HepG2 (cell line): ENCODE results near the gene SRCIN1. TPM values are rescaled to one million over a fixed set of nuclear protein-coding genes. Genes with fewer than 3 reads are reported as not detected.

Experiments used
- ATAC-seq: fragments of 200-7000 bp; cut with Tn5 transposase; 3 replicates; pipeline ENCODE4 v1.9.1; 2020; ENCODE audit warnings: mild to moderate bottlenecking, moderate library complexity
- BruUV-seq: library from RNA; stranded (reverse); fragments of 400-500 nt; replicated peaks from 2 replicates; lab custom pipeline; 2021; lab: Mats Ljungman, UMichigan
- CTCF ChIA-PET: fragments of 300-600 bp; formaldehyde crosslinking; extraction: SDS; loops from one replicate; lab custom pipeline; 2021; ENCODE audit warnings: low total read pairs, inconsistent platforms, low intra/inter-chr PET ratio; lab: Yijun Ruan, JAX
- POLR2A ChIA-PET: fragments of 350-600 bp; sonication (Branson Sonifier 250); formaldehyde crosslinking; loops from one replicate; lab custom pipeline; 2020; ENCODE audit warnings: antibody characterized with exemption, inconsistent platforms; lab: Yijun Ruan, JAX
- DNase-seq: peaks from one replicate; pipeline ENCODE4 v3.0.0-alpha.2; 2015; ENCODE audit warnings: low spot score
- FAIRE-seq: peaks from 3 replicates; lab custom pipeline; 2011; peaks lifted over from hg19 to GRCh38; lab: Jason Lieb, UNC
- H2AFZ ChIP-seq: one replicate; pipeline ENCODE4 v1.6.1; 2011; ENCODE audit warnings: low read length, inconsistent platforms
- H3K27ac ChIP-seq: fragments of 300-600 bp; 3 replicates; pipeline ENCODE4 v1.8.0; 2011; ENCODE audit warnings: mixed run types, mild to moderate bottlenecking, mixed read lengths, low read length, inconsistent platforms; ENCODE audit not compliant: insufficient read depth; ENCODE audit errors: extremely low read length
- H3K27me3 ChIP-seq, 2 experiments: fragments of 200-600 bp in 1 of 2; 2 replicates in 1 of 2; 3 replicates in 1 of 2; pipeline versions ENCODE4 v1.6.0 to v1.8.0; 2011; ENCODE audit warnings: low read length in 2 of 2, mild to moderate bottlenecking in 2 of 2, moderate library complexity in 2 of 2, inconsistent platforms in 1 of 2; ENCODE audit not compliant: insufficient read depth in 2 of 2, control insufficient read depth in 1 of 2
- H3K36me3 ChIP-seq, 2 experiments: fragments of 200-600 bp in 1 of 2; replicated peaks in 1 of 2; 2 replicates in 1 of 2; 3 replicates in 1 of 2; pipeline versions ENCODE4 v1.5.1 to v1.8.0; 2011; ENCODE audit warnings: low read length in 2 of 2, inconsistent platforms in 1 of 2; ENCODE audit not compliant: insufficient read depth in 2 of 2, control insufficient read depth in 1 of 2
- H3K4me1 ChIP-seq: 2 replicates; pipeline ENCODE4 v1.5.1; 2012; ENCODE audit warnings: low read length, inconsistent platforms; ENCODE audit not compliant: insufficient read depth
- H3K4me2 ChIP-seq: 2 replicates; pipeline ENCODE4 v1.6.0; 2011; ENCODE audit warnings: low read depth, low read length, inconsistent platforms
- H3K4me3 ChIP-seq, 3 experiments: fragments of 200-600 bp in 1 of 3; sonication (generic), shearing (Covaris generic) in 1 of 3; replicated peaks in 1 of 3; 2 replicates each; pipeline ENCODE4 v1.5.1; 2011 to 2016; ENCODE audit warnings: low read length in 3 of 3, inconsistent platforms in 2 of 3, low read depth in 2 of 3, mild to moderate bottlenecking in 2 of 3, control low read depth in 1 of 3, mixed read lengths in 1 of 3; ENCODE audit not compliant: insufficient read depth in 1 of 3
- H3K79me2 ChIP-seq: one replicate; pipeline ENCODE4 v1.6.1; 2011; ENCODE audit warnings: low read length, inconsistent platforms; ENCODE audit not compliant: insufficient read depth
- H3K9ac ChIP-seq: 2 replicates; pipeline ENCODE4 v1.6.0; 2011; ENCODE audit warnings: mild to moderate bottlenecking, low read depth, low read length, inconsistent platforms; ENCODE audit not compliant: insufficient read depth
- H3K9me3 ChIP-seq: 2 replicates; pipeline ENCODE4 v1.5.1; 2012; ENCODE audit warnings: mild to moderate bottlenecking, low read length
- H4K20me1 ChIP-seq: 2 replicates; pipeline ENCODE4 v1.6.0; 2011; ENCODE audit warnings: inconsistent platforms, mild to moderate bottlenecking, low read length, moderate library complexity; ENCODE audit not compliant: insufficient read depth
- GLI4 ChIP-seq: sonication (generic); formaldehyde crosslinking; IDR thresholded peaks from 2 replicates; pipeline ENCODE4 v1.5.1; 2020; ENCODE audit warnings: missing genetic modification reagents, mild to moderate bottlenecking, moderate library complexity, borderline replicate concordance
- NFKB2 ChIP-seq: sonication (generic); formaldehyde crosslinking; IDR thresholded peaks from 2 replicates; pipeline ENCODE4 v1.4.0; 2020; ENCODE audit warnings: missing genetic modification reagents, borderline replicate concordance
- SRF ChIP-seq: IDR thresholded peaks from 2 replicates; pipeline ENCODE4 v1.6.1; 2011; ENCODE audit warnings: mild to moderate bottlenecking, low read depth, low read length, moderate library complexity
- ZNF333 ChIP-seq: sonication (generic); formaldehyde crosslinking; IDR thresholded peaks from 2 replicates; pipeline ENCODE4 v1.4.0; 2020; ENCODE audit warnings: mild to moderate bottlenecking, missing genetic modification reagents, borderline replicate concordance
- ZNF883 ChIP-seq: sonication (generic); formaldehyde crosslinking; IDR thresholded peaks from 2 replicates; pipeline ENCODE4 v1.5.1; 2020; ENCODE audit warnings: mild to moderate bottlenecking, missing genetic modification reagents; ENCODE audit errors: not compliant biosample characterization
- WGBS: methylation state at CpG from one replicate; pipeline ENCODE4 v1.1.6; 2017; ENCODE audit warnings: low lambda C conversion rate; 5-methylcytosine and 5-hydroxymethylcytosine counted together
- in situ Hi-C: cut with HindIII; loops from 2 replicates; pipeline ENCODE4 v1.10.0; 2017; ENCODE audit warnings: low pct_unique_long_range_greater_than_20kb; ENCODE audit not compliant: extremely low pct_ligation_motif_present
- intact Hi-C: fragments of 100-400 bp; cut with micrococcal nuclease; formaldehyde crosslinking; loops from one replicate; pipeline ENCODE4 v1.10.0; 2022; ENCODE audit not compliant: unreplicated experiment
- polyA plus RNA-seq, 8 experiments: library from polyadenylated mRNA; depleted of rRNA in 3 of 8; stranded (reverse) in 7 of 8; unstranded in 1 of 8; fragments of >200 nt; fragmentation: Illumina TruSeq in 4 of 8; extraction: Trizol in 4 of 8; gene quantifications; 2 replicates each; pipeline versions ENCODE4 v1.2.1 to v1.2.3, GENCODE V29; 2011 to 2016; ENCODE audit warnings: low read depth in 4 of 8, missing spikeins in 1 of 8, mixed read lengths in 1 of 8; ENCODE audit not compliant: insufficient read depth in 1 of 8
- total RNA-seq, 5 experiments: library from RNA; depleted of rRNA; stranded (reverse); fragments of >200 nt; fragmentation: Illumina TruSeq; extraction: Trizol; gene quantifications; 2 replicates each; pipeline ENCODE4 v1.2.3, GENCODE V29; 2016; ENCODE audit warnings: low read depth in 1 of 5
- TF ChIP-seq, protein P1 (sequence below): sonication (generic); formaldehyde crosslinking; IDR thresholded peaks from one replicate; pipeline ENCODE4 v1.5.1; 2020; ENCODE audit warnings: mild to moderate bottlenecking, missing genetic modification reagents; ENCODE audit errors: not compliant biosample characterization
- TF ChIP-seq, protein P2 (sequence below): sonication (generic); formaldehyde crosslinking; IDR thresholded peaks from 2 replicates; pipeline ENCODE4 v1.5.0; 2020; ENCODE audit warnings: mild to moderate bottlenecking, missing genetic modification reagents, moderate library complexity
- TF ChIP-seq, protein P3 (sequence below): sonication (generic); formaldehyde crosslinking; IDR thresholded peaks from 2 replicates; pipeline ENCODE4 v1.4.0; 2020; ENCODE audit warnings: missing genetic modification reagents, low read depth, mild to moderate bottlenecking, borderline replicate concordance

SRCIN1 gene
- total and polyA plus RNA-seq, 2 of the 13 experiments (the other 11 are each of a cell fraction or from before 2014, with no cell fraction given) = 1.2 to 9.6 TPM

DNA sequence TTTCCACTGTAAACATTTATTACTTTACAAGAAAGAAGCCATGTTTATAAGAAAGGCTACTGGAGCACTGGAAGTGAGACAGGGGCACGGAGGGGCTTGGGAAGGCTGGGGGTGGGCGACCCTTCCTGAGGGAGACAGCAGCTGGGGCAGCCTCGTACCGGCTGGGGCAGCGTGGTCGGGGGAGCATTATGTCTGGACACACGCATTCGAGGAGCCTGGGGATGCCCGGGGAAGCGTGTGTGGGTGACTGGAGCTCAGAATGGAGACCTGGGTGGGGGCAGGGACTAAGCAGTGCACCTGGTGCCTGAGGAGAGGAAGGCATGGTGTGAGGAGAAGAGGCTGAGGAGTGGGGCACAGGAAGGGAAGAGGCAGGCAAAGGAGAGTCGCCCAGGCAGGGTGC lies 64.5 kb downstream of the SRCIN1 start (continued):
- TF ChIP-seq, protein P1, sequence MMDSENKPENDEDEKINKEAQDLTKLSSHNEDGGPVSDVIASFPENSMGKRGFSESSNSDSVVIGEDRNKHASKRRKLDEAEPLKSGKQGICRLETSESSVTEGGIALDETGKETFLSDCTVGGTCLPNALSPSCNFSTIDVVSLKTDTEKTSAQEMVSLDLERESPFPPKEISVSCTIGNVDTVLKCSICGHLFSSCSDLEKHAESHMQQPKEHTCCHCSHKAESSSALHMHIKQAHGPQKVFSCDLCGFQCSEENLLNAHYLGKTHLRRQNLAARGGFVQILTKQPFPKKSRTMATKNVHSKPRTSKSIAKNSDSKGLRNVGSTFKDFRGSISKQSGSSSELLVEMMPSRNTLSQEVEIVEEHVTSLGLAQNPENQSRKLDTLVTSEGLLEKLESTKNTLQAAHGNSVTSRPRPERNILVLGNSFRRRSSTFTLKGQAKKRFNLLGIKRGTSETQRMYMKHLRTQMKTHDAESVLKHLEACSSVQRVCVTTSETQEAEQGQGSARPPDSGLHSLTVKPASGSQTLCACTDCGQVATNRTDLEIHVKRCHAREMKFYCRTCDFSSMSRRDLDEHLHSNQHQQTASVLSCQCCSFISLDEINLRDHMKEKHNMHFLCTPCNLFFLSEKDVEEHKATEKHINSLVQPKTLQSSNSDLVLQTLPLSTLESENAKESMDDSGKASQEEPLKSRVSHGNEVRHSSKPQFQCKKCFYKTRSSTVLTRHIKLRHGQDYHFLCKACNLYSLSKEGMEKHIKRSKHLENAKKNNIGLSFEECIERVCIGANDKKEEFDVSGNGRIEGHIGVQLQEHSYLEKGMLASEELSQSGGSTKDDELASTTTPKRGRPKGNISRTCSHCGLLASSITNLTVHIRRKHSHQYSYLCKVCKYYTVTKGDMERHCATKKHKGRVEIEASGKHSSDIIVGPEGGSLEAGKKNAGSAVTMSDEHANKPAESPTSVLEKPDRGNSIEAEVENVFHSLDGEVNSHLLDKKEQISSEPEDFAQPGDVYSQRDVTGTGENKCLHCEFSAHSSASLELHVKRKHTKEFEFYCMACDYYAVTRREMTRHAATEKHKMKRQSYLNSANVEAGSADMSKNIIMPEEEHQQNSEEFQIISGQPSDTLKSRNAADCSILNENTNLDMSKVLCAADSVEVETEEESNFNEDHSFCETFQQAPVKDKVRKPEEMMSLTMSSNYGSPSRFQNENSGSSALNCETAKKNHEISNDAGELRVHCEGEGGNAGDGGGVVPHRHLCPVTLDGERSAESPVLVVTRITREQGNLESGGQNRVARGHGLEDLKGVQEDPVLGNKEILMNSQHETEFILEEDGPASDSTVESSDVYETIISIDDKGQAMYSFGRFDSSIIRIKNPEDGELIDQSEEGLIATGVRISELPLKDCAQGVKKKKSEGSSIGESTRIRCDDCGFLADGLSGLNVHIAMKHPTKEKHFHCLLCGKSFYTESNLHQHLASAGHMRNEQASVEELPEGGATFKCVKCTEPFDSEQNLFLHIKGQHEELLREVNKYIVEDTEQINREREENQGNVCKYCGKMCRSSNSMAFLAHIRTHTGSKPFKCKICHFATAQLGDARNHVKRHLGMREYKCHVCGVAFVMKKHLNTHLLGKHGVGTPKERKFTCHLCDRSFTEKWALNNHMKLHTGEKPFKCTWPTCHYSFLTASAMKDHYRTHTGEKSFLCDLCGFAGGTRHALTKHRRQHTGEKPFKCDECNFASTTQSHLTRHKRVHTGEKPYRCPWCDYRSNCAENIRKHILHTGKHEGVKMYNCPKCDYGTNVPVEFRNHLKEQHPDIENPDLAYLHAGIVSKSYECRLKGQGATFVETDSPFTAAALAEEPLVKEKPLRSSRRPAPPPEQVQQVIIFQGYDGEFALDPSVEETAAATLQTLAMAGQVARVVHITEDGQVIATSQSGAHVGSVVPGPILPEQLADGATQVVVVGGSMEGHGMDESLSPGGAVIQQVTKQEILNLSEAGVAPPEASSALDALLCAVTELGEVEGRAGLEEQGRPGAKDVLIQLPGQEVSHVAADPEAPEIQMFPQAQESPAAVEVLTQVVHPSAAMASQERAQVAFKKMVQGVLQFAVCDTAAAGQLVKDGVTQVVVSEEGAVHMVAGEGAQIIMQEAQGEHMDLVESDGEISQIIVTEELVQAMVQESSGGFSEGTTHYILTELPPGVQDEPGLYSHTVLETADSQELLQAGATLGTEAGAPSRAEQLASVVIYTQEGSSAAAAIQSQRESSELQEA (CRISPR knock-in tag) = no peak
- TF ChIP-seq GLI4 (CRISPR knock-in tag) = no peak

DNA sequence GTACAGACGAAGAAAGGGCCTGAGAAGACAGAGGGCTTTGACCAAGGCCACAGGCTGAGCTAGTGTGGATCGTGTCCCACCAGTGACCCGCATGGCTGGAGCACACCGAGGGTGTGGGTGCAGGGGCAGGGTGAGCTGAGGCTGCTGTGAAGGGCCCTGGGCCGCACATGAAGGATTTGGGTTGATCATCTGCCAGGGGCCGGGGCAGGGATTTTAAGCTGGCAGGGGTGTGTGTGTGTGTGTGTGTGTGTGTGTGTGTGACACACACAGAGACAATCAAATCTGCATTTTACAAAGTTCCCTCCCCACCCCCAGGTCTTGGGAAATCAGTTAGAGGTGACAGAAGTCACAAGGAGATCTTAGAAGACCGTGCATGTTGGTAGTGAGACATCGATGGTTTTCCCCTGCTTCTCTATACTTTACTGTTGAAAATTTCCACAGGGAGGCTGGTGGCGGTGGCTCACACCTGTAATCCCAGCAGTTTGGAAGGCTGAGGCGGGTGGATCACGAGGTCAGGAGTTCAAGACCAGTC lies 65.2 kb downstream of the SRCIN1 start:
- no peak for DNase-seq
- no peak for TF ChIP-seq NFKB2 (CRISPR knock-in tag)
- TF ChIP-seq ZNF333 (CRISPR knock-in tag) = no peak
- TF ChIP-seq, protein P2, sequence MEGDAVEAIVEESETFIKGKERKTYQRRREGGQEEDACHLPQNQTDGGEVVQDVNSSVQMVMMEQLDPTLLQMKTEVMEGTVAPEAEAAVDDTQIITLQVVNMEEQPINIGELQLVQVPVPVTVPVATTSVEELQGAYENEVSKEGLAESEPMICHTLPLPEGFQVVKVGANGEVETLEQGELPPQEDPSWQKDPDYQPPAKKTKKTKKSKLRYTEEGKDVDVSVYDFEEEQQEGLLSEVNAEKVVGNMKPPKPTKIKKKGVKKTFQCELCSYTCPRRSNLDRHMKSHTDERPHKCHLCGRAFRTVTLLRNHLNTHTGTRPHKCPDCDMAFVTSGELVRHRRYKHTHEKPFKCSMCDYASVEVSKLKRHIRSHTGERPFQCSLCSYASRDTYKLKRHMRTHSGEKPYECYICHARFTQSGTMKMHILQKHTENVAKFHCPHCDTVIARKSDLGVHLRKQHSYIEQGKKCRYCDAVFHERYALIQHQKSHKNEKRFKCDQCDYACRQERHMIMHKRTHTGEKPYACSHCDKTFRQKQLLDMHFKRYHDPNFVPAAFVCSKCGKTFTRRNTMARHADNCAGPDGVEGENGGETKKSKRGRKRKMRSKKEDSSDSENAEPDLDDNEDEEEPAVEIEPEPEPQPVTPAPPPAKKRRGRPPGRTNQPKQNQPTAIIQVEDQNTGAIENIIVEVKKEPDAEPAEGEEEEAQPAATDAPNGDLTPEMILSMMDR (CRISPR knock-in tag) = no peak
- TF ChIP-seq, protein P3, sequence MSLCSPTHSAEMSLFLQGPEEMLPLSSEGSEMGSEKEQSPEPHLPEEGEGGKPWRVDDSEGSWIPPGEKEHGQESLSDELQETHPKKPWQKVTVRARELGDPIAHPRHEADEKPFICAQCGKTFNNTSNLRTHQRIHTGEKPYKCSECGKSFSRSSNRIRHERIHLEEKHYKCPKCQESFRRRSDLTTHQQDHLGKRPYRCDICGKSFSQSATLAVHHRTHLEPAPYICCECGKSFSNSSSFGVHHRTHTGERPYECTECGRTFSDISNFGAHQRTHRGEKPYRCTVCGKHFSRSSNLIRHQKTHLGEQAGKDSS (CRISPR knock-in tag) = no peak
- TF ChIP-seq ZNF883 (CRISPR knock-in tag) = no peak
- TF ChIP-seq SRF = no peak

More for the DNA sequence above, 65.2 kb downstream of the SRCIN1 start:
- ChIA-PET POLR2A (no interaction called here), CTCF (no interaction called here)
- Histone ChIP-seq H3K4me2 (no peak overlapping the region), H3K27me3 (peaks cover 6 to 46% of the 10 kb centered on the region in 2 experiments; a peak in 4 of 5 replicates), H2AFZ (no peak overlapping the region), H4K20me1 (no peaks in the 10 kb centered on the region), H3K27ac (no peak overlapping the region), H3K9ac (no peak overlapping the region), H3K9me3 (no peaks in the 10 kb centered on the region), H3K4me1 (peaks cover 6% of the 10 kb centered on the region), H3K4me3 (no peak overlapping the region), H3K36me3 (no peaks in the 10 kb centered on the region), H3K79me2 (no peaks in the 10 kb centered on the region)
- 31% methylated on average over 11 of the region's 11 CpGs for whole genome bisulfite sequencing
- ATAC-seq (no peak), FAIRE-seq (no peak)
- in situ Hi-C loops = no loop called here
- no TSS peak for BruUV-seq
- intact Hi-C loops = no loop called here
